Measurements from ENCODE around the gene TDRD1. TPM values are rescaled to one million over a fixed set of nuclear protein-coding genes. Genes with fewer than 3 reads are reported as not detected.

The TDRD1 gene
- total RNA-seq, 1 donor from 2014 or later = 0.53 TPM

DNA sequence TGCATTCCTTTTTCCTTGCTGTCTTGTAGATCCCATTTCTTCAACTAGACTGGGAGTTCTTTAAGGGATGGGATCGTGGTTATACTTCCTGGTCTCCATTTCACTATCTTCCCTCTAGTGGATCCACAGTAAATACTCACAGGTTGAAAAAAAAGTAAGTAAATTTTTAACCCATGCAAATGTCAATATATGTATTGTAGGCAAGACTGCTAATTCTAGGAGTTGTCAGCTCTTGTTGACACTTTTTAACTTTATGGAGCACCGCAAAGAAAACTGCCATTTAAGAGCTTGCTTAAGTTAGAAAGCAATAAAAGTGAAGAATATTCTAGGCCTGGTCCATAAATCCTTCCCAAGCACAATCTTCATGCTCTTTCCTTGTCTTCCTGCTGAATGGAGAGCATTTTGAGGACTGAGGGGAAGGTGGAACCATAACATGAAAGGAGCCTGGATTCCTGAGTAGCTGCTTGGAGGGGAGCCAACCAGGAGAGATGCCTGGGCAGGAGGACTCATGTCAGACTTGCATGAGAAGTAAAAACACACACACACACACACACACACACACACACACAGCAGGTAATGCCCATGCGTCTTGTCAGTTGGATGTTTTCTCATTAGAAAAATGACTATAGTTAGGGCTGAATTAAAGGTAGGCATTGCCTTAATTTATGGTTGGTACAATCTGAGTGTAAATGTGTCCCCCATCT lies 92.1 kb downstream of the TDRD1 start:
- Histone ChIP-seq H3K9me3 (no peaks in the 10 kb centered on the region), H3K27ac (no peak overlapping the region), H3K27me3 (no peaks in the 10 kb centered on the region), H3K4me1 (peaks cover 0 to 9% of the 10 kb centered on the region in 2 donors), H3K36me3 (no peaks in the 10 kb centered on the region), H3K4me3 (no peak overlapping the region)
- intact Hi-C loops (cut with DNase I) = loop anchor here (1.0 kb wide), 1 partner anchor 97 kb away; the partner anchor contains the start of gene CCDC186
- TF ChIP-seq, protein P1, sequence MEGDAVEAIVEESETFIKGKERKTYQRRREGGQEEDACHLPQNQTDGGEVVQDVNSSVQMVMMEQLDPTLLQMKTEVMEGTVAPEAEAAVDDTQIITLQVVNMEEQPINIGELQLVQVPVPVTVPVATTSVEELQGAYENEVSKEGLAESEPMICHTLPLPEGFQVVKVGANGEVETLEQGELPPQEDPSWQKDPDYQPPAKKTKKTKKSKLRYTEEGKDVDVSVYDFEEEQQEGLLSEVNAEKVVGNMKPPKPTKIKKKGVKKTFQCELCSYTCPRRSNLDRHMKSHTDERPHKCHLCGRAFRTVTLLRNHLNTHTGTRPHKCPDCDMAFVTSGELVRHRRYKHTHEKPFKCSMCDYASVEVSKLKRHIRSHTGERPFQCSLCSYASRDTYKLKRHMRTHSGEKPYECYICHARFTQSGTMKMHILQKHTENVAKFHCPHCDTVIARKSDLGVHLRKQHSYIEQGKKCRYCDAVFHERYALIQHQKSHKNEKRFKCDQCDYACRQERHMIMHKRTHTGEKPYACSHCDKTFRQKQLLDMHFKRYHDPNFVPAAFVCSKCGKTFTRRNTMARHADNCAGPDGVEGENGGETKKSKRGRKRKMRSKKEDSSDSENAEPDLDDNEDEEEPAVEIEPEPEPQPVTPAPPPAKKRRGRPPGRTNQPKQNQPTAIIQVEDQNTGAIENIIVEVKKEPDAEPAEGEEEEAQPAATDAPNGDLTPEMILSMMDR (IDR thresholded peaks at IDR 0.05) = no peak
- no peak for DNase-seq (ENCODE audit: low spot score in 2 of 2)

DNA sequence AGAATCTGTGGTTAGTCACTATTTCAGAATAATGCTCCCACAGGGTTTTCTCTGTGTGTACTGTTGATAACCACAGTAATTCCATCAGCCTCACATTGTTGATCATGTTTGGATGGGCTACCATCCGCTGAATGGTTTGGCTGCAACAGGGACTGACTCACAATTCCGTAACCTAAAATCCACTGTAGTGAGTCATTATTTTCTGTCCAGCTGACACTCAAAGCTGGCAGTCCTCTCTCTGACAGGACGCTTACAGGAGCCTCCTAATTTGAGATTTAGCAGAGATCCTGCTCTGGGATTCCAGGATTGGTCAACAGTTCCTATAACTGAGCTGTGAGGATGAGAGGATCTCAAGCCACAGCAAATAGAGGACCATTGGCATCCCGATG lies 92.6 kb downstream of the TDRD1 start:
- TF ChIP-seq, protein P1 (IDR thresholded peaks at IDR 0.05) = no peak
- Histone ChIP-seq H3K27me3 (no peaks in the 10 kb centered on the region), H3K36me3 (no peaks in the 10 kb centered on the region), H3K4me1 (peaks cover 0 to 9% of the 10 kb centered on the region in 2 donors), H3K9me3 (no peaks in the 10 kb centered on the region), H3K4me3 (no peak overlapping the region), H3K27ac (peak overlapping the region in 1 of 2 donors; percentile 13)
- peak; percentile 12 to 78 for DNase-seq (ENCODE audit: low spot score in 2 of 2)
- intact Hi-C loops (cut with DNase I) = loop anchor here (1.0 kb wide), 1 partner anchor 97 kb away; the partner anchor contains the start of gene CCDC186

DNA sequence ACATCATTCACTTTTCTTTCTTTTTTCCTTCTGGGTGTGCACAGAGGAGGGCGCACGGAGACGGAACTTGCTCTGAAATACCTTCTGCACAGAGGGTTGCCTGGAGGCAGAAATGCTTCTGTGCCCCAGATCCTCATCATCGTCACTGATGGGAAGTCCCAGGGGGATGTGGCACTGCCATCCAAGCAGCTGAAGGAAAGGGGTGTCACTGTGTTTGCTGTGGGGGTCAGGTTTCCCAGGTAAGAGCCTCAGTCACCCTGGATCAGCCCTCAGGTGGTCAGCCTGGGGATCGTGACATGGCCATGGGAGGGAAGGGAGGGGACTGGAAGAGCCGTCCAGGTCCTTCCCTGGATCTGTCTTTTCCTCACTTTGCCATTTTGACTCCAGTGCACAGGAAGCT lies 93.5 kb downstream of the TDRD1 start:
- no peak for DNase-seq (ENCODE audit: low spot score in 2 of 2)
- Histone ChIP-seq H3K4me1 (peaks cover 0 to 9% of the 10 kb centered on the region in 2 donors), H3K4me3 (no peak overlapping the region), H3K27ac (no peak overlapping the region), H3K36me3 (no peaks in the 10 kb centered on the region), H3K9me3 (no peaks in the 10 kb centered on the region), H3K27me3 (no peaks in the 10 kb centered on the region)
- TF ChIP-seq, protein P1 (IDR thresholded peaks at IDR 0.05) = no peak
- intact Hi-C loops (cut with DNase I) = no loop called here

DNA sequence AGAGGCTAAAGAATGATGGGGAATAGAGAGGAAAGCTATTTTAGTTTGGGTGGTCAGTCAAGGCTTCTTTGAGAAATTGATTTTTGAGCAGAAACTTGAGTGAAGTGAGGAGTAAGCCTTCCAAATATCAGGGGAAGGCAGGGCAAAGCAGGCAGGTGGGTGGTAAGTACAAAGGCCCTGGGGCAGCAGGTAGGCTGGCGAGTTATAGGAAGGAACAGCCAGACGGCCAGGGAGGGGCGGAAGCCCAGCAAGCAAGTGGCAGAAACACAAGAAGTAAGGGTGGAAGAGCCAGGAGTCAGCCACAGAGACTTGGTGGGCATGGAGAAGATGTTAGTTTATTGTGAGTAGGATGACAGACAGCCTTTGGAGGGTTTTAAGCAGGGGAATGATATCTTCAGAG lies 94.8 kb downstream of the TDRD1 start:
- H3K27ac ChIP-seq = no peak overlapping the region
- no peaks in the 10 kb centered on the region for H3K36me3 ChIP-seq
- no peak for DNase-seq (ENCODE audit: low spot score in 2 of 2)
- H3K4me3 ChIP-seq = no peak overlapping the region
- no peaks in the 10 kb centered on the region for H3K9me3 ChIP-seq
- H3K4me1 ChIP-seq = peaks cover 0 to 9% of the 10 kb centered on the region in 2 donors
- intact Hi-C loops (cut with DNase I) = no loop called here
- TF ChIP-seq, protein P1 (IDR thresholded peaks at IDR 0.05) = no peak
- H3K27me3 ChIP-seq = no peaks in the 10 kb centered on the region

DNA sequence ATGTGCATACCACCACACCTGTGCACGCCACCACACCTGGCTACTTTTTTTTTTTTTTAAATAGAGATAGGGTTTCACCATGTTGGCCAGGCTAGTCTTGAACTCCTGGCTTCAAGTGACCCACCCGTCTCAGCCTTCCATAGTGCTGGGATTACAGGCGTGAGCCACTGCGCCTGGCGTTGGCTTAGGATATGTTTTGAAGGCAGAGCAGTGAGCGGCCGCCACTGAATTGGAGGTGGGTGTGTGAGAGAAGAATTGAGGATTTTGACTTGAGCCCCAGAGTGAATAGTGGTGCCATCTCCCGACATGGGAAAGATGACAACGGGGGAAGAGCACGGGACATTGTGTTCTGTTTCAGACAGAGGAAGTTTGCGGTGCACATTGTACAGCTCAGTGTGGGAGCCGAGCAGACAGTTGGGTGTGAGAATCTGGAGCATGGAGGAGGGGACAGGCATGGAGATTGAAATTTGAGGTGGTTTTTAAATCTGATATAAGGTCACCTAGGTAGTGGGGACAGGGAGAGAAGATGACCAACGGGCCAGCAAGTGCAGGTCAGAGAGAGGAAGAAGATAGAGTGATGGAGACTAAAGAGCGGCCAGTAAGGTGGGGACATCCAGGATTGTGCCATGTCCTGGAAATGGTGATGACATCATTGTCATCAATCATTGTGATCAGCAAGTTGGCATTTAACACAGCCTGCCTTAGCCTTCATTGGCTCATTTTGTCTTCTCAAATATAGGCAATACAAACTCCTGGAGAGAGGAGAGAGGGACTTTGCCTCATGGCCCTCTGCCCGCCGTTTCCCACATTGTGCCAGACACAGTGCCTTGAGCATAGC lies 95.7 kb downstream of the TDRD1 start:
- intact Hi-C loops (cut with DNase I) = no loop called here
- no peak for DNase-seq (ENCODE audit: low spot score in 2 of 2)
- TF ChIP-seq, protein P1 (IDR thresholded peaks at IDR 0.05) = no peak
- no peak overlapping the region for H3K27ac ChIP-seq
- H3K4me3 ChIP-seq = no peak overlapping the region
- H3K36me3 ChIP-seq = no peaks in the 10 kb centered on the region
- peaks cover 0 to 9% of the 10 kb centered on the region in 2 donors for H3K4me1 ChIP-seq
- no peaks in the 10 kb centered on the region for H3K27me3 ChIP-seq
- no peaks in the 10 kb centered on the region for H3K9me3 ChIP-seq
